ENCODE data around the gene TGIF2.
"Not testable (repeated sequence)": the region's sequence is repeated elsewhere in the genome, so short reads cannot be mapped to it uniquely, and the experiment has no call there.

TGIF2 gene

GRCh38 chr20:36613974-36614373 lies 40.6 kb downstream of the TGIF2 start:
- DNase-seq (ENCODE audit: low read depth in 2 of 2): no peak

DNA sequence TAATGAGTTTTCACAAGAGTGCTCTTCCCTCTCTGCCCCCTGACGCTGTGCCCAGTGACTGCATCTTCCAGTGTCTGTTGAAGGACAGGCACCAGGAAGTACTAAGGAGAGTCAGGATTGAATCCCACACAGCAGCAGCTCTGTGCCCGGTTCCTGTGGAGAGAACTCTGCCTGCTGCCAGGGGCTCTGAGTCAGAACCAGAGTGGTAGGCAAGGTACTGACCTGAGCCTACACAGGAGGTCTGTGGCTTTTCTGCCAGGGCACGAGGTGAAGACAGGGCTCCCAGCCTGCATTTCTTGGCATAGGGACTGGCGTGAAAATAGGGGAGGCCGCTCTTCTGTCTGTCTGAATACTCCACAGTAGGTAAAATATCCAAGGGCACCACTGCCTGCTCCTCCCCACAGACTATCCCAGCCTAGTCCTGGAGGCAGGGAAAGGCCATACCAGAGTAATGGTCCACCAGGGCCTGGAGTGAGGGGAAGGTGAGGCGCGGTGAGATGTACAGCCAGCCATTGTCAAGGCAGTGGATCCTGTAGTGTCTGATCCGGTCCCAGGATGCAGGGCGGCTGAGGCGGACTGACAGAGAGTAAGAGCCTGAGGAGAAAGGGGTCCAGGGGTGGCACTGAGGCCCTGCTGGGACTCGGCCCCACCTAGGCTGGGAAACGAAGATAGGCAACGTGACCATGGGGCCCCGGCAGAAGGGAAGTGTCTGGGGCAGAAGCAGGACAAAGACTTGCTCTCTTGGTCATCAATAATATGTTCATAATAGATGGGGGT lies 41.6 kb downstream of the TGIF2 start:
- no peak for DNase-seq (ENCODE audit: low read depth in 2 of 2)

- no peak for DNase-seq (ENCODE audit: low read depth in 2 of 2)
These were observed 47.5 kb downstream of the TGIF2 start for GRCh38 chr20:36620917-36621316.

DNA sequence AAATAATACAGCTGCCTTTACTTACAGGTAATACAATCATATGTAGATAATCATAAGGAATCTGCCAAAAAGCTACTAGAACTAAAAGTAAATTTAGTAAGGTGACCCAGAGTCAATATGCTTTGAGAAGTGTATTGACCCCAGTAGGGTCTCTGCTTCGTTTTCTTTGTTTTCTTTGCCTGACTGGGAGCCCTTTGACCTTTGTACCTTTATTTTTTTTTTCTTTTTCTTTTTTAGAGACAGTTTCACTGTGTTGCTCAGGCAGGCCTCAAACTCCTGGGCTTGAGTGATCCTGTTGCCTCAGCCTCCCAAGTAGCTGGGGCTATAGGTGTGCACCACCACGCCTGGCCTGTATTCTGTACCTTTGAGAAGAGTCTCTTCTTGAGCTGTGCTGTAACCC lies 50.0 kb downstream of the TGIF2 start:
- no peak for DNase-seq (ENCODE audit: low read depth in 2 of 2)

GRCh38 chr20:36624068-36624943 lies 50.9 kb downstream of the TGIF2 start:
- DNase-seq (ENCODE audit: low read depth in 2 of 2): no peak

- no peak for DNase-seq (ENCODE audit: low read depth in 2 of 2)
These were observed 51.5 kb downstream of the TGIF2 start for GRCh38 chr20:36624944-36625324.

DNA sequence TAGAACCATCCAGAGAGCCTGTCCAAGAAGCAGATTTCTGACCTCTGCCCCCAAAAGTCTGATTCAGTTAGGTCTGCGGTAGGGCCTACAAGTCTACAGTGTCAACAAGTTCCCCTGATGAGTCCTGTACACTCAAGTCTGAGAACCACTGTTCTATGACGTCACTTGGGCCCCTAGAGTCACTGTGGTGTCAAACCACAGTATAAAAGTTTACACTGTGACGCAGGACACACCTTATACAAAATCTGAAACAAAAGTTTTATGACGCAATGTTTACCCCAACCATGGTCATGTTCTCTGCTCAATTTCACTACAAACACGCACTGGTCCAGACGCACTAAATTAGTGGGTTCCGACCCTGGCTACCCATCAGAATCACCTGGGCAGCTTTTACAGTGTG lies 54.7 kb downstream of the TGIF2 start:
- no peak for DNase-seq (ENCODE audit: low read depth in 2 of 2)

DNA sequence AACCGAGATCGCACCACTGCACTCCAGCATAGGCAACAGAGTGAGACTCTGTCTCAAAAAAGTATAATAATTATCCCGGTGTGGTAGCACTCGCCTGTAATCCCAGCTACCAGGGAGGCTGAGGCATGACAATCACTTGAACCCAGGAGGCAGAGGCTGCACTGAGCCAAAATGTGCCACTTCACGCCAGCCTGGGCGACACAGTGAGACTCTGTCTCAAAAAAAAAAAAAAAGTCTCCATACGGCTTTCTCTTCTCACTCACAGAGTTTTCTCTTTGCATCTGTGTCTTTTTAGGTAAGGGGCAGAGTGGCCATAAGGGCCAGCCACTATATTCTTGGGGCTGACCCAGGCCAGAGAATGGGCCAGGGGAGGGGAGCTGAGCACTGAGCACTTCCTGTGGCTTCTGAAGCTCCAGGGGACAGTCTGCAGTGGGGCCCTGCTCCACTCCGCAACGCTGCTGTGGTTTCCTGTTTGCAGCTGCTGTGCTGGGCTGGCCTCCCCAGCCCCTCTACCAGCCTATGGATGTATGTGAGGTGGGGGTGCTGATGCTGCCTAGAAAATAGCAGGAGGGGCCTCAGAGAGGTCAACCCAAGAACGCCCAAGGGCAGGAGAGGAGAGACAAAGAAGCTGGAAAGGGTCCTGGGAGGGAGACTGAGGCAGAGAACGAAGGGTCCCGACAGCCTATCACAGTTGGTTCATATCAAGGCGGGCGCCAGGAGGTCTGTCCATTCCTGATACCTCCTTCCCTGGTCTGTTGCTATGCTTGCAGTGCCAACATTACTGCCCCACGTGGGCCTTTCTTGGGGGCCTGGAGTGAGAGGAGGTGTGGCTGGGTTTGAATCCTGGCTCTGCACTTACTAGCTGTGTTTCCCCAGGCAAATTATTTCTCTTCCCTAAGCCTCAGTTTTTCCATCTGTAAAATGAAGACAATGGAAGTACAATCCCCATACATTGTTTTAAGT lies 56.6 kb downstream of the TGIF2 start:
- DNase-seq (ENCODE audit: low read depth in 2 of 2): no peak

DNA sequence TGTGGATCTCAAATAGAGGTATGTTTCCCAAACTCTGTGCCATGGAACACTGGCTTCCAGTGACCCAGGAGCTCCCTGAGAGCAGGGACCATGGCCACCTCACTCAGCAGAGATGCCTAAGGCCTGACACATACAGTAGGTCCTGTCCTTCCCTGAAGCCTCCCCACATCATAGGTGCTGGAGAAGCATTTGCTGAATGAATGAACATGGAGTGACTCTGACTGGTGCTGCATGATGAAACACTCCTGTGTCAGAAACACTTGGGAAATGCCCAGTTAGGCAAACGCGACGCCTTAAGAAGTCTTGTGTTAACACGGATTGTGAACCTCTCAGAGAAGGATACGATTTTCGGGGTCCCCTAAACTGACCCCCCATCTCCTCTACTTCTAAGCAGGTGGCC lies 58.2 kb downstream of the TGIF2 start:
- no peak for DNase-seq (ENCODE audit: low read depth in 2 of 2)

- DNase-seq (ENCODE audit: low read depth in 2 of 2): no peak
These were observed 58.7 kb downstream of the TGIF2 start for GRCh38 chr20:36632147-36632486.

DNA sequence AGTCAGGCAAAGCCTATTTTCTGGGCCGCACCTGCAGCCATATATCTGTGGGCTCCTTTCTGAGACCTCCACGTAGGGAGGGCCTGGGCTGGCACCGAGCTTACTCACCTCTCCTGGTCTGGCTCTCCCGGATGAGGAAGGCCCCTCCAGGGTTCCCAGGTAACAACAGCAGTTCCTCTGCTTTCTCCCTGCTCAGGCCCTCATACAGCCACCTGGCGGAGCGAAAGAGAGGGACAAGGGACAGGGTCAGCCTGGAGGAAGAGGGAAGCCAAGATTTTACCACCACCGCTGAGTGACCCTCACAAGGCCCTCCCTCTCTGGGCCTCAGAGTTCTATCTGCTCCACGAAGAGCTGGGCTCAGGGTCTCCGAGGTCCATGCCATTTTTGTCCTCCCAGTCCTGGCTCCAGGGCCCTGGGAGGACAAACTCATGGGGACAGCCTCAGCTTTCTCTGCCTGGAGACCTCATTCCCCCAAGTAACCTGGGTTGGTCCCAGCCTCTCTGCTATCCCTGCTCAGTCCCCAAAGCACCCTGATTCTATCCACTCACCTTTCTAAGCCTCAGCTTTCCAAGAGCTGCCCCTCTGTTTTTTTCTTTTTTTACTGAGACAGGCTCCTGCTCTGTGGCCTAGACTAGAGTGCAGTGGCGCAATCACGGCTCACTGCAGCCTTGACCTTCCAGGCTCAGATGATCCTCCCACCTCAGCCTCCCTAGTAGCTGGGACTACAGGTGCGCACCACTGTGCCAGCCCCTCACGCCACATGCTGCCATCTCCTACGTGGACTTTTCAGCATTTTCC lies 59.3 kb downstream of the TGIF2 start:
- DNase-seq (ENCODE audit: low read depth in 2 of 2): no peak

- no peak for DNase-seq (ENCODE audit: low read depth in 2 of 2)
These were observed 59.9 kb downstream of the TGIF2 start for GRCh38 chr20:36633285-36633772.

DNA sequence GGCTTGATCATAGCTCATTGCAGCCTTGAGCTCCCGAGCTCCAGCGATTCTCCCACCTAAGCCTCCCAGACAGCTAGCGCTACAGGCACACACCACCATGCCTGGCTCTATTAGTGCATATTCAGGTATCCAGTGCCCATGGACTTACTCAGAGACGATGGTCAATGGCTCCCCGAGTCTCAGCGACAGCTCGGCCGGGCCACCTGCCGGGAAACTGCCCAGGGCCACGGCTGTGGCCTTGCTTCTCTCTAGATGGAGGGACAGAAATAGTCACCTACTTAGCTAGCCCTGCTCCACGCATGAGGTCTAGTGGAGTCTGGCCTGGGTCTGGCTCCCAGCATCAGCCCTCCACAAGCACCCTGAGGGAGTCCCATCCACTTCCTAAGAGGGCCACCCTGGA lies 60.9 kb downstream of the TGIF2 start:
- no peak for DNase-seq (ENCODE audit: low read depth in 2 of 2)

DNA sequence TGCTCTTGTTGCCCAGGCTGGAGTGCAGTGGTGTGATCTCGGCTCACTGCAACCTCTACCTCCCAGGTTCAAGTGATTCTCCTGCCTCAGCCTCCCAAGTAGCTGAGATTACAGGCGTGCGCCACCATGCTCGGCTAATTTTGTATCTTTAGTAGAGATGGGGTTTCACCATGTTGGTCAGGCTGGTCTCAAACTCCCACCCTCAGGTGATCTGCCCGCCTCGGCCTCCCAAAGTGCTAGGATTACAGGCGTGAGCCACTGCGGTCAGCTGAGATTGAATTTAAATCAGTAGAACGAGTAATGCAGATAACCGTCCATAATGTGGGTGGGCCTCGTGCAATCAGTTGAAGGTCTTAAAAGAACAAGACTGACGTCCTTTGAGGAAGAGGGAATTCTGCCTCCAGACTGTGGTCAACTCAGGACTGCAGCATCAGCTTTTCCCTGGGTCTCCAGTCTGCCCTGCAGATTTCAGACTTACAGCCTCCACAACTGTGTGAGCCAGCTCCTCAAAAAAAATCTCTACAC lies 65.5 kb downstream of the TGIF2 start:
- not testable (repeated sequence) for DNase-seq (ENCODE audit: low read depth in 2 of 2)

DNA sequence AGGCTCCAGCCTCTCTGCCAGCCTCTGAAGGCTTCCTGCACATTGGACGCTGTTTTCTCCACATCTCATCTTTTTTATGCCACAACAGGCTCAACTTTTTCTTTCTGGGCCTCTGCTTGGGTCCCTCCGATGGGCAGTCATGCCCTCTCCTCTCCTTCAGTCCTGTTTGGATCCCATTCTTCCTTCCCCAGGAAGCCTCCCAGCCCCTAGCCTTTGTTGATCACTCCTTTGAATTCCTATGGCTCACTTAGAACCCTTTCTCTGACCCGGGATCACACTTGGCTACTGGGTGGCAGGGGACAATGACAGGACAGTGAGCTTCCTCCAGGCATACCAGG lies 68.1 kb downstream of the TGIF2 start:
- DNase-seq (ENCODE audit: low read depth in 2 of 2): no peak

DNA sequence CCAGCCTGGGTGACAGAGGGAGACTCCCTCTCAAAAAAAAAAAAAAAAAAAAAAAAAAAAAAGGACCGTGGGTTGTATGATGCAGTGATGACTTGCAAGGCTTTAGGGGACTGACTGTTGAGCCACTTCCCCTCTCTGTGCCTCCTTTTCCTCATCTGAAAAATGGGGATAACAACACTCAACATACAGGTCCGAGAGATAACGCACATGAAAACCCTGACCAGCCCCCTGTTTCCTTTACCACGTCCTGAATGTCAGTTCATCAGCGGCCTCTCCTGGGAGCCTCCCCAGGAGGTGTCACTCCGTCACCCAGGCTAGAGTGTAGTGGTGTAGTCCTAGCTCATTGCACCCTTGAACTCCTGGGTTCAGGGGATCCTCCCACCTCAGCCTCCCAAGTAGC lies 68.7 kb downstream of the TGIF2 start:
- no peak for DNase-seq (ENCODE audit: low read depth in 2 of 2)
